OCI-LY3 (cell line): ENCODE measurements around the gene PSMD14.

Experiments
- CTCF ChIP-seq: fragments of 200-600, 300-600 bp; sonication (generic); IDR thresholded peaks from 2 replicates; pipeline ENCODE4 v1.5.1; 2014; ENCODE audit warnings: antibody characterized with exemption, low read length, low read depth
- EZH2phosphoT487 ChIP-seq: fragments of 200-600 bp; shearing (Covaris generic); IDR thresholded peaks from 2 replicates; pipeline ENCODE4 v1.6.1; 2018; ENCODE audit warnings: antibody characterized with exemption, mixed run types, low read depth

- TF ChIP-seq CTCF (no peak), EZH2phosphoT487 (no peak)
Measured at GRCh38 chr2:161417438-161418274, 109.4 kb downstream of the PSMD14 start.
